HEK293 (cell line): ENCODE data around the gene KLHL5.

Source experiments
- ZNF169 ChIP-seq: fragments of 450-650 bp; formaldehyde crosslinking; IDR thresholded peaks from 2 replicates; pipeline ENCODE4 v1.5.1; 2016; ENCODE audit warnings: missing biosample characterization, missing genetic modification characterization
- ZNF274 ChIP-seq, 2 experiments: fragments of 200-500 bp in 1 of 2; fragments of 450-650 bp in 1 of 2; sonication (Bioruptor generic) in 1 of 2; formaldehyde crosslinking in 1 of 2; IDR thresholded peaks; 2 replicates each; pipeline versions ENCODE4 v1.5.1 to v1.6.1; 2014 to 2016; ENCODE audit warnings: borderline replicate concordance in 1 of 2, inconsistent platforms in 1 of 2, low read length in 1 of 2, missing biosample characterization in 1 of 2, missing genetic modification characterization in 1 of 2
- ZNF416 ChIP-seq: fragments of 450-650 bp; formaldehyde crosslinking; IDR thresholded peaks from 2 replicates; pipeline ENCODE4 v1.5.1; 2016; ENCODE audit warnings: missing biosample characterization, missing genetic modification characterization
- ZNF530 ChIP-seq: fragments of 450-650 bp; formaldehyde crosslinking; IDR thresholded peaks from 2 replicates; pipeline ENCODE4 v1.5.1; 2016; ENCODE audit warnings: low read depth, missing biosample characterization, missing genetic modification characterization
- TF ChIP-seq, protein P1 (sequence below): fragments of 450-650 bp; formaldehyde crosslinking; IDR thresholded peaks from 2 replicates; pipeline ENCODE4 v1.5.1; 2016; ENCODE audit warnings: missing biosample characterization, missing genetic modification characterization
- TF ChIP-seq, protein P2 (sequence below): fragments of 450-650 bp; formaldehyde crosslinking; IDR thresholded peaks from 2 replicates; pipeline ENCODE4 v1.5.1; 2016; ENCODE audit warnings: missing biosample characterization, missing genetic modification characterization
- TF ChIP-seq, protein P3 (sequence below): fragments of 450-650 bp; formaldehyde crosslinking; IDR thresholded peaks from 2 replicates; pipeline ENCODE4 v1.5.1; 2016; ENCODE audit warnings: missing biosample characterization, missing genetic modification characterization

DNA sequence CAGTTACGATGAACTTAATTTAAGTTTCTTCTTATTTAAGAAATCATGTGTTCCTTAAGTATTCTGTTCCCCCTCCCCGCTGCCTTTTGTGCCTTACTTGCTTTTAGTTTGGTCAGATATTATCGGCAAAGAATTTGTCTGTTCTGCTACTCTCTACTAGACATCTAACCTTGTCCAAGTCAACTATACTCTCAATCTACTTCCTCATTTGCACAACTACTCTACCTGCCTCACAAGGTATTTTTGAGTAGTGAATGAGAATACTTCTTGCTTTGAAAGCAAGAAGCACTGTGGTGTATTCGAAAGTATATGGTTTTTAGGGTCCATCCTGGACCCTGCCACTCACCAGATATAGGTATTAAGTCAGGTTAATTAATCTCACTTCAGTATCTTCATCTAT is 8.0 kb upstream of the KLHL5 start:
- TF ChIP-seq, protein P1, sequence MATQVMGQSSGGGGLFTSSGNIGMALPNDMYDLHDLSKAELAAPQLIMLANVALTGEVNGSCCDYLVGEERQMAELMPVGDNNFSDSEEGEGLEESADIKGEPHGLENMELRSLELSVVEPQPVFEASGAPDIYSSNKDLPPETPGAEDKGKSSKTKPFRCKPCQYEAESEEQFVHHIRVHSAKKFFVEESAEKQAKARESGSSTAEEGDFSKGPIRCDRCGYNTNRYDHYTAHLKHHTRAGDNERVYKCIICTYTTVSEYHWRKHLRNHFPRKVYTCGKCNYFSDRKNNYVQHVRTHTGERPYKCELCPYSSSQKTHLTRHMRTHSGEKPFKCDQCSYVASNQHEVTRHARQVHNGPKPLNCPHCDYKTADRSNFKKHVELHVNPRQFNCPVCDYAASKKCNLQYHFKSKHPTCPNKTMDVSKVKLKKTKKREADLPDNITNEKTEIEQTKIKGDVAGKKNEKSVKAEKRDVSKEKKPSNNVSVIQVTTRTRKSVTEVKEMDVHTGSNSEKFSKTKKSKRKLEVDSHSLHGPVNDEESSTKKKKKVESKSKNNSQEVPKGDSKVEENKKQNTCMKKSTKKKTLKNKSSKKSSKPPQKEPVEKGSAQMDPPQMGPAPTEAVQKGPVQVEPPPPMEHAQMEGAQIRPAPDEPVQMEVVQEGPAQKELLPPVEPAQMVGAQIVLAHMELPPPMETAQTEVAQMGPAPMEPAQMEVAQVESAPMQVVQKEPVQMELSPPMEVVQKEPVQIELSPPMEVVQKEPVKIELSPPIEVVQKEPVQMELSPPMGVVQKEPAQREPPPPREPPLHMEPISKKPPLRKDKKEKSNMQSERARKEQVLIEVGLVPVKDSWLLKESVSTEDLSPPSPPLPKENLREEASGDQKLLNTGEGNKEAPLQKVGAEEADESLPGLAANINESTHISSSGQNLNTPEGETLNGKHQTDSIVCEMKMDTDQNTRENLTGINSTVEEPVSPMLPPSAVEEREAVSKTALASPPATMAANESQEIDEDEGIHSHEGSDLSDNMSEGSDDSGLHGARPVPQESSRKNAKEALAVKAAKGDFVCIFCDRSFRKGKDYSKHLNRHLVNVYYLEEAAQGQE = no peak
- no peak for TF ChIP-seq ZNF416 (tag by site-specific recombination)
- TF ChIP-seq, protein P2, sequence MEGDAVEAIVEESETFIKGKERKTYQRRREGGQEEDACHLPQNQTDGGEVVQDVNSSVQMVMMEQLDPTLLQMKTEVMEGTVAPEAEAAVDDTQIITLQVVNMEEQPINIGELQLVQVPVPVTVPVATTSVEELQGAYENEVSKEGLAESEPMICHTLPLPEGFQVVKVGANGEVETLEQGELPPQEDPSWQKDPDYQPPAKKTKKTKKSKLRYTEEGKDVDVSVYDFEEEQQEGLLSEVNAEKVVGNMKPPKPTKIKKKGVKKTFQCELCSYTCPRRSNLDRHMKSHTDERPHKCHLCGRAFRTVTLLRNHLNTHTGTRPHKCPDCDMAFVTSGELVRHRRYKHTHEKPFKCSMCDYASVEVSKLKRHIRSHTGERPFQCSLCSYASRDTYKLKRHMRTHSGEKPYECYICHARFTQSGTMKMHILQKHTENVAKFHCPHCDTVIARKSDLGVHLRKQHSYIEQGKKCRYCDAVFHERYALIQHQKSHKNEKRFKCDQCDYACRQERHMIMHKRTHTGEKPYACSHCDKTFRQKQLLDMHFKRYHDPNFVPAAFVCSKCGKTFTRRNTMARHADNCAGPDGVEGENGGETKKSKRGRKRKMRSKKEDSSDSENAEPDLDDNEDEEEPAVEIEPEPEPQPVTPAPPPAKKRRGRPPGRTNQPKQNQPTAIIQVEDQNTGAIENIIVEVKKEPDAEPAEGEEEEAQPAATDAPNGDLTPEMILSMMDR (tag by site-specific recombination) = no peak
- TF ChIP-seq, protein P3, sequence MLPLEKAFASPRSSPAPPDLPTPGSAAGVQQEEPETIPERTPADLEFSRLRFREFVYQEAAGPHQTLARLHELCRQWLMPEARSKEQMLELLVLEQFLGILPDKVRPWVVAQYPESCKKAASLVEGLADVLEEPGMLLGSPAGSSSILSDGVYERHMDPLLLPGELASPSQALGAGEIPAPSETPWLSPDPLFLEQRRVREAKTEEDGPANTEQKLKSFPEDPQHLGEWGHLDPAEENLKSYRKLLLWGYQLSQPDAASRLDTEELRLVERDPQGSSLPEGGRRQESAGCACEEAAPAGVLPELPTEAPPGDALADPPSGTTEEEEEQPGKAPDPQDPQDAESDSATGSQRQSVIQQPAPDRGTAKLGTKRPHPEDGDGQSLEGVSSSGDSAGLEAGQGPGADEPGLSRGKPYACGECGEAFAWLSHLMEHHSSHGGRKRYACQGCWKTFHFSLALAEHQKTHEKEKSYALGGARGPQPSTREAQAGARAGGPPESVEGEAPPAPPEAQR (tag by site-specific recombination) = no peak
- TF ChIP-seq ZNF169 (tag by site-specific recombination) = no peak
- no peak for TF ChIP-seq ZNF530 (tag by site-specific recombination)
- no peak for TF ChIP-seq ZNF274 (IDR thresholded peaks at IDR 0.05; ENCODE audit: low read length)
- TF ChIP-seq ZNF274 (tag by site-specific recombination; IDR thresholded peaks at IDR 0.05; ENCODE audit: borderline replicate concordance) = no peak
